A549 (cell line): Measurements from ENCODE around the gene HNRNPLL. TPM values are rescaled to one million over a fixed set of nuclear protein-coding genes. Genes with fewer than 3 reads are reported as not detected.

ENCODE experiments used
- ATAC-seq, 2 experiments: fragments of 200-7000 bp in 1 of 2; fragments of >200 bp in 1 of 2; cut with Nextera tagmentation in 1 of 2; cut with Tn5 transposase in 1 of 2; 3 replicates each; pipeline versions ENCODE4 v1.8.0 to v1.9.1; 2018 to 2020; ENCODE audit warnings: mild to moderate bottlenecking in 1 of 2, moderate library complexity in 1 of 2
- CTCF ChIA-PET: fragments of 300-600 bp; sonication (Branson Sonifier 250); formaldehyde crosslinking; extraction: SDS; loops from one replicate; lab custom pipeline; 2021; ENCODE audit warnings: antibody characterized with exemption, inconsistent platforms; lab: Yijun Ruan, JAX
- POLR2A ChIA-PET: fragments of 350-600 bp; formaldehyde crosslinking; extraction: SDS; loops from one replicate; lab custom pipeline; 2021; ENCODE audit warnings: antibody characterized with exemption, inconsistent platforms; lab: Yijun Ruan, JAX
- DNase-seq, 2 experiments: peaks; one replicate each; pipeline versions ENCODE4 v3.0.0 to v3.0.0-alpha.2; 2011 to 2016; ENCODE audit warnings: low read depth in 1 of 2, low spot score in 1 of 2
- FAIRE-seq: peaks from 2 replicates; lab custom pipeline; 2011; peaks lifted over from hg19 to GRCh38; lab: Jason Lieb, UNC
- H3K27ac ChIP-seq, 2 experiments: fragments of >200 bp; sonication (Bioruptor Twin); formaldehyde crosslinking; 3 replicates each; pipeline ENCODE4 v1.5.1; 2016 to 2017
- H3K4me1 ChIP-seq: fragments of >200 bp; sonication (Bioruptor Twin); formaldehyde crosslinking; 3 replicates; pipeline ENCODE4 v1.6.1; 2016
- H3K4me2 ChIP-seq: fragments of >200 bp; sonication (Bioruptor Twin); formaldehyde crosslinking; 3 replicates; pipeline ENCODE4 v1.6.1; 2016
- H3K4me3 ChIP-seq: fragments of >200 bp; sonication (Bioruptor Twin); formaldehyde crosslinking; 3 replicates; pipeline ENCODE4 v1.5.1; 2016
- H3K9me3 ChIP-seq: fragments of >200 bp; sonication (Bioruptor Twin); formaldehyde crosslinking; 3 replicates; pipeline ENCODE4 v1.6.1; 2016
- ATOH8 ChIP-seq: fragments of 250-450 bp; sonication (Bioruptor Pico); IDR thresholded peaks from 2 replicates; pipeline ENCODE4 v1.5.0; 2020; ENCODE audit warnings: low read depth, mild to moderate bottlenecking, moderate library complexity
- BHLHE40 ChIP-seq: IDR thresholded peaks from 2 replicates; pipeline ENCODE4 v1.6.1; 2012; ENCODE audit warnings: low read depth, low read length, inconsistent platforms
- CBX8 ChIP-seq: fragments of 200-600 bp; sonication (generic); IDR thresholded peaks from 2 replicates; pipeline ENCODE4 v1.6.1; 2016
- CHD4 ChIP-seq: fragments of 200-600 bp; sonication (generic); IDR thresholded peaks from 2 replicates; pipeline ENCODE4 v1.6.1; 2016; ENCODE audit warnings: antibody characterized with exemption, mild to moderate bottlenecking, borderline replicate concordance
- CTCF ChIP-seq: fragments of >200 bp; sonication (Bioruptor Twin); formaldehyde crosslinking; IDR thresholded peaks from 3 replicates; pipeline ENCODE4 v1.5.1; 2016
- EHF ChIP-seq: fragments of 250-450 bp; sonication (Bioruptor Pico); IDR thresholded peaks from 2 replicates; pipeline ENCODE4 v1.5.0; 2020; ENCODE audit warnings: mild to moderate bottlenecking
- EHMT2 ChIP-seq: fragments of 200-600 bp; sonication (generic); IDR thresholded peaks from 2 replicates; pipeline ENCODE4 v1.6.1; 2016; ENCODE audit warnings: antibody characterized with exemption, low read depth, mild to moderate bottlenecking, moderate library complexity
- FOSL2 ChIP-seq, 2 experiments: fragments of 450-650 bp in 1 of 2; fragments of >200 bp in 1 of 2; sonication (Bioruptor Twin) in 1 of 2; formaldehyde crosslinking; IDR thresholded peaks; 2 replicates each; pipeline versions ENCODE4 v1.5.0 to v1.6.1; 2016 to 2020; ENCODE audit warnings: mild to moderate bottlenecking in 1 of 2, moderate library complexity in 1 of 2
- FOXS1 ChIP-seq: fragments of 250-450 bp; sonication (Bioruptor Pico); IDR thresholded peaks from 2 replicates; pipeline ENCODE4 v1.5.0; 2020; ENCODE audit warnings: mild to moderate bottlenecking, moderate library complexity
- GATA3 ChIP-seq: IDR thresholded peaks from 2 replicates; pipeline ENCODE4 v1.6.1; 2012; ENCODE audit warnings: borderline replicate concordance
- HDAC2 ChIP-seq: fragments of 200-600 bp; sonication (generic); IDR thresholded peaks from 2 replicates; pipeline ENCODE4 v1.6.1; 2016
- HOXA7 ChIP-seq: fragments of 250-450 bp; sonication (Bioruptor Pico); IDR thresholded peaks from 2 replicates; pipeline ENCODE4 v1.5.0; 2020; ENCODE audit warnings: mild to moderate bottlenecking, moderate library complexity
- HOXB13 ChIP-seq: fragments of 250-450 bp; sonication (Bioruptor Pico); IDR thresholded peaks from 2 replicates; pipeline ENCODE4 v1.5.0; 2020; ENCODE audit warnings: low read depth, mild to moderate bottlenecking, moderate library complexity
- HOXB5 ChIP-seq: fragments of 250-450 bp; sonication (Bioruptor Pico); IDR thresholded peaks from 2 replicates; pipeline ENCODE4 v1.5.0; 2020; ENCODE audit warnings: mild to moderate bottlenecking, moderate library complexity
- JUN ChIP-seq, 2 experiments: fragments of >200 bp; sonication (Bioruptor Twin); formaldehyde crosslinking; IDR thresholded peaks; 2 replicates in 1 of 2; 3 replicates in 1 of 2; pipeline ENCODE4 v1.6.1; 2016 to 2017
- JUNB ChIP-seq: fragments of >200 bp; sonication (Bioruptor Twin); formaldehyde crosslinking; IDR thresholded peaks from 2 replicates; pipeline ENCODE4 v1.6.1; 2016
- KDM1A ChIP-seq: fragments of 200-600 bp; sonication (generic); IDR thresholded peaks from 2 replicates; pipeline ENCODE4 v1.6.1; 2016; ENCODE audit warnings: low read depth, mild to moderate bottlenecking
- KDM5A ChIP-seq: fragments of 200-600 bp; sonication (generic); IDR thresholded peaks from 2 replicates; pipeline ENCODE4 v1.6.1; 2016; ENCODE audit warnings: antibody characterized with exemption, mild to moderate bottlenecking
- MAZ ChIP-seq: fragments of 150-350 bp; IDR thresholded peaks from 2 replicates; pipeline ENCODE4 v1.6.1; 2014; ENCODE audit warnings: antibody characterized with exemption, low read depth, low read length, borderline replicate concordance
- NFE2L2 ChIP-seq: fragments of 150-350 bp; conservative IDR thresholded peaks from 2 replicates; pipeline ENCODE4 v1.6.1; 2014; ENCODE audit warnings: low read length
- NPAS2 ChIP-seq: fragments of 250-450 bp; sonication (Bioruptor Pico); IDR thresholded peaks from 2 replicates; pipeline ENCODE4 v1.8.0; 2022; ENCODE audit warnings: mild to moderate bottlenecking, moderate library complexity, borderline replicate concordance
- NR3C1 ChIP-seq: fragments of >200 bp; sonication (Bioruptor Twin); formaldehyde crosslinking; IDR thresholded peaks from 3 replicates; pipeline ENCODE4 v1.6.1; 2017
- POLR2A ChIP-seq: IDR thresholded peaks from 2 replicates; pipeline ENCODE4 v1.6.1; 2012; ENCODE audit warnings: mild to moderate bottlenecking, low read length
- RAD21 ChIP-seq, 2 experiments: fragments of >200 bp in 1 of 2; sonication (Bioruptor Twin) in 1 of 2; formaldehyde crosslinking in 1 of 2; IDR thresholded peaks in 1 of 2; conservative IDR thresholded peaks in 1 of 2; 2 replicates in 1 of 2; 3 replicates in 1 of 2; pipeline ENCODE4 v1.6.1; 2012 to 2018; ENCODE audit warnings: inconsistent platforms in 1 of 2
- RARB ChIP-seq: fragments of 250-450 bp; sonication (Bioruptor Pico); IDR thresholded peaks from 2 replicates; pipeline ENCODE4 v1.8.0; 2021; ENCODE audit warnings: mild to moderate bottlenecking, moderate library complexity
- RCOR1 ChIP-seq: fragments of 150-350 bp; IDR thresholded peaks from 2 replicates; pipeline ENCODE4 v1.6.1; 2014; ENCODE audit warnings: antibody characterized with exemption, low read length, low read depth
- RNF2 ChIP-seq: fragments of 200-600 bp; sonication (generic); IDR thresholded peaks from 2 replicates; pipeline ENCODE4 v1.6.1; 2016; ENCODE audit warnings: low read depth, mild to moderate bottlenecking, antibody characterized with exemption, moderate library complexity, borderline replicate concordance
- SREBF2 ChIP-seq: fragments of 450-650 bp; IDR thresholded peaks from 2 replicates; pipeline ENCODE4 v1.6.1; 2014; ENCODE audit warnings: mild to moderate bottlenecking, moderate library complexity
- TP53 ChIP-seq: fragments of 250-450 bp; sonication (Bioruptor Pico); IDR thresholded peaks from 2 replicates; pipeline ENCODE4 v1.5.0; 2021; ENCODE audit warnings: mild to moderate bottlenecking, moderate library complexity
- ZC3H11A ChIP-seq: fragments of 450-650 bp; IDR thresholded peaks from 2 replicates; pipeline ENCODE4 v1.6.1; 2014; ENCODE audit warnings: antibody characterized with exemption, mild to moderate bottlenecking
- ZSCAN20 ChIP-seq: fragments of 250-450 bp; sonication (Bioruptor Pico); IDR thresholded peaks from 2 replicates; pipeline ENCODE4 v1.8.0; 2022; ENCODE audit warnings: mild to moderate bottlenecking, moderate library complexity
- WGBS: methylation state at CpG from one replicate; pipeline ENCODE4 v1.1.6; 2017; ENCODE audit errors: missing lambda C conversion rate; 5-methylcytosine and 5-hydroxymethylcytosine counted together
- polyA plus RNA-seq, 4 experiments: library from polyadenylated mRNA; depleted of rRNA in 3 of 4; stranded (reverse); fragments of >200 nt; fragmentation: RNase III in 1 of 4; extraction: RNeasy Plus Mini Kit Qiagen cat#74134 plus additional on column Dnase treatment in 1 of 4; gene quantifications; 2 replicates in 3 of 4; 3 replicates in 1 of 4; pipeline ENCODE4 v1.2.3, GENCODE V29; 2011 to 2017
- TF ChIP-seq, protein P1 (sequence below): IDR thresholded peaks from 2 replicates; pipeline ENCODE4 v1.6.1; 2012
- TF ChIP-seq, protein P2 (sequence below): fragments of 150-350 bp; IDR thresholded peaks from 2 replicates; pipeline ENCODE4 v1.6.1; 2014; ENCODE audit warnings: low read depth, mild to moderate bottlenecking, low read length

The HNRNPLL gene
- polyA plus RNA-seq, 2 of the 4 experiments (the other 2 are of a cell fraction): 39.0 to 73.8 TPM

- FAIRE-seq: no peak
Measured at GRCh38 chr2:38605298-38605830, 2.6 kb upstream of the HNRNPLL start.

DNA sequence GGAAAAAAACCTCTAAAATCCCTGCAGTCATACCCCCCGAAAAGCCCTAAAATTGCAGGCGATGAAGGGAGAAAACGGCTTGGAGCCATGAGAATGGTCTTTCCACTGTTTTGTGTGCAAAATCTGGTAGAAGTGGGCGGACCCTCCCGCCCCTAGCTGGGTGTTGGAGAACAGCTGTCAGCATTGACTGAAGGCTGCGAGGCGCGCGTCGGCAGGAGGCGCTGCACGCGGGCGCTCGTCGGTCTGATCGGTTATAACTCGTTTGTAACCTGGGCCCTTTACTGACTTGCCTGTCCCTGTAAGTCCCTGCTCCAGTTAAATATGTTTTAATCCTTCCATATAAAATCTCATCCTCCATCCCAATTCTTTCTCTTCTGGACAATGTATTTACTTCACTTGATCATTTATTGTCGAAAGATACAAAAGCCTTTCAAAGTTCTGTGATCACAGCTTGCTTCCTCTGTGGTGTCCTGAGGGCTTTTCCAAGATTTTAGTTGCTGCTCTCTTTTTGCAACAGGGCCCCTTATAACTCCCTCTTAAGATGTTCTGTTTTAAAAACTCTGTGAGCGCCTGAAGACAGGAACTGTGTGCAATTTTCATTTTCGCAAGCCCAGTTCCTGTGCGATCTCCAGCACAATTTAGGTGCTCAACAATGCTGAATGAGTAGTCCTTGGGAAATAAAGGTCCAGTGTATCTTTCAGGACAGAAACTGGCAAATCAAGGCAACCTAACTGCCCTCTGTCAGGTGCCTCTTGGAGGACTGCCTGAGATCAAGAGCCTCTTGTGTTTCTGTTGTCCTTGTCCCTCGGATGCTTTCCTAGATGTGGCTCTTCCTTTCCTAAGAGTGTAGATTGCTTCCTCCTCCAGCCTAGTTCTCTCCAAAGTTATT, 918 bp upstream of the HNRNPLL start:
- peak overlapping the region; percentile 75 to 85 for H3K27ac ChIP-seq
- peak overlapping the region; percentile 91 for H3K4me3 ChIP-seq
- peak overlapping the region; percentile 75 for H3K4me2 ChIP-seq
- no peaks in the 10 kb centered on the region for H3K9me3 ChIP-seq
- H3K4me1 ChIP-seq: peaks cover 31% of the 10 kb centered on the region
- ATAC-seq (peak; percentile 79 to 87), DNase-seq (peak; percentile 72 to 92), FAIRE-seq (no peak)
- POLR2A ChIA-PET: interaction anchor here (1.0 to 4.6 kb wide), 6 partner anchors 60 to 147 kb away, joined by 3 to 63 read pairs (median 6); partner anchors contain the start of genes GALM and SRSF7
- CTCF ChIA-PET: interaction anchor here (0.6 to 11.8 kb wide), 47 partner anchors 9 to 288 kb away, joined by 3 to 152 read pairs (median 6); partner anchors contain the start of gene GALM
- WGBS: 20% methylated on average over 23 of the region's 23 CpGs
- TF ChIP-seq NPAS2 (CRISPR knock-in tag) (no peak), JUN (IDR thresholded peaks at IDR 0.05) (no peak), KDM5A (no peak), CHD4 (no peak), RNF2 (no peak), RARB (peak; percentile 57; the same call in 1 of the 2 replicates), ZC3H11A (no peak), TP53 (CRISPR knock-in tag) (0 out of 2 replicates have a peak, but pooled peaks have one; percentile 77), FOXS1 (no peak), FOSL2 (IDR thresholded peaks at IDR 0.05) (no peak), FOSL2 (CRISPR knock-in tag; IDR thresholded peaks at IDR 0.05) (no peak), ATOH8 (CRISPR knock-in tag) (no peak; the same call in 1 of the 2 replicates), CBX8 (no peak), HDAC2 (no peak; the same call in 1 of the 2 replicates), SREBF2 (no peak), POLR2A (no peak), HOXA7 (CRISPR knock-in tag) (no peak), HOXB13 (peak; percentile 40; the same call in 1 of the 2 replicates), ZSCAN20 (no peak), BHLHE40 (no peak), GATA3 (no peak), MAZ (no peak), HOXB5 (no peak), EHMT2 (no peak), NR3C1 (no peak), JUNB (no peak), CTCF (peak; percentile 99), KDM1A (no peak), RAD21 (conservative IDR thresholded peaks at IDR 0.05 in 1 of 2, IDR thresholded peaks at IDR 0.05 in 1 of 2) (peak; percentile 81 to 89), NFE2L2 (no peak), RCOR1 (no peak)
- TF ChIP-seq, protein P1, sequence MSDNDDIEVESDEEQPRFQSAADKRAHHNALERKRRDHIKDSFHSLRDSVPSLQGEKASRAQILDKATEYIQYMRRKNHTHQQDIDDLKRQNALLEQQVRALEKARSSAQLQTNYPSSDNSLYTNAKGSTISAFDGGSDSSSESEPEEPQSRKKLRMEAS: peak; percentile 75
- TF ChIP-seq, protein P2, sequence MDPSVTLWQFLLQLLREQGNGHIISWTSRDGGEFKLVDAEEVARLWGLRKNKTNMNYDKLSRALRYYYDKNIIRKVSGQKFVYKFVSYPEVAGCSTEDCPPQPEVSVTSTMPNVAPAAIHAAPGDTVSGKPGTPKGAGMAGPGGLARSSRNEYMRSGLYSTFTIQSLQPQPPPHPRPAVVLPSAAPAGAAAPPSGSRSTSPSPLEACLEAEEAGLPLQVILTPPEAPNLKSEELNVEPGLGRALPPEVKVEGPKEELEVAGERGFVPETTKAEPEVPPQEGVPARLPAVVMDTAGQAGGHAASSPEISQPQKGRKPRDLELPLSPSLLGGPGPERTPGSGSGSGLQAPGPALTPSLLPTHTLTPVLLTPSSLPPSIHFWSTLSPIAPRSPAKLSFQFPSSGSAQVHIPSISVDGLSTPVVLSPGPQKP: no peak

More at GRCh38 chr2:38605298-38605830, 2.6 kb upstream of the HNRNPLL start:
- TF ChIP-seq EHF (CRISPR knock-in tag) (no peak), ZC3H11A (no peak)
- ChIA-PET POLR2A (interaction anchor here (0.7 to 2.6 kb wide), 3 partner anchors 61 to 1292 kb away, joined by 3 to 10 read pairs (median 4); partner anchors contain the start of genes GALM and SRSF7), CTCF (interaction anchor here (0.7 to 11.8 kb wide), 13 partner anchors 16 to 289 kb away, joined by 4 to 152 read pairs (median 10); partner anchors contain the start of gene GALM)
- WGBS: 80% methylated on average over 4 of the region's 4 CpGs
- no peak overlapping the region for H3K4me2 ChIP-seq
- ATAC-seq: no peak
- DNase-seq: no peak
- H3K4me3 ChIP-seq: no peak overlapping the region
- H3K9me3 ChIP-seq: no peaks in the 10 kb centered on the region
- no peak overlapping the region for H3K27ac ChIP-seq
- H3K4me1 ChIP-seq: peaks cover 14% of the 10 kb centered on the region
